ENCODE measurements around the gene ZNF736. TPM values are rescaled to one million over a fixed set of nuclear protein-coding genes. Genes with fewer than 3 reads are reported as not detected.

ZNF736 gene
- total and polyA plus RNA-seq, 2 donors from 2014 or later: 3.9 to 24.5 TPM

GRCh38 chr7:64371116-64371515, 57.4 kb downstream of the ZNF736 start:
- Histone ChIP-seq H3K36me3 (ENCODE audit: control insufficient read depth in 2 of 3, insufficient read depth in 3 of 3, low read length in 3 of 3) (no peaks in the 10 kb centered on the region), H3K27me3 (ENCODE audit: control insufficient read depth, insufficient read depth, low read length) (no peaks in the 10 kb centered on the region), H3K27ac (ENCODE audit: low read depth in 2 of 2, low read length in 2 of 2) (no peak overlapping the region), H3K4me1 (ENCODE audit: control insufficient read depth in 2 of 3, insufficient read depth in 2 of 3, low read depth in 1 of 3, low read length in 3 of 3) (no peaks in the 10 kb centered on the region), H3K9me3 (ENCODE audit: control insufficient read depth in 2 of 3, insufficient read depth in 1 of 3, low read length in 3 of 3) (peaks cover 0 to 24% (median 2%) of the 10 kb centered on the region in 3 donors), H3K9ac (ENCODE audit: low read length in 3 of 3) (no peak overlapping the region), H3K4me3 (ENCODE audit: low read length in 3 of 3) (no peak overlapping the region)
- FAIRE-seq (no peak), DNase-seq (no peak)
- TF ChIP-seq CTCF (IDR thresholded peaks at IDR 0.05; ENCODE audit: borderline replicate concordance, extremely low read depth, insufficient read depth): no peak
- intact Hi-C loops (cut with DNase I): no loop called here

DNA sequence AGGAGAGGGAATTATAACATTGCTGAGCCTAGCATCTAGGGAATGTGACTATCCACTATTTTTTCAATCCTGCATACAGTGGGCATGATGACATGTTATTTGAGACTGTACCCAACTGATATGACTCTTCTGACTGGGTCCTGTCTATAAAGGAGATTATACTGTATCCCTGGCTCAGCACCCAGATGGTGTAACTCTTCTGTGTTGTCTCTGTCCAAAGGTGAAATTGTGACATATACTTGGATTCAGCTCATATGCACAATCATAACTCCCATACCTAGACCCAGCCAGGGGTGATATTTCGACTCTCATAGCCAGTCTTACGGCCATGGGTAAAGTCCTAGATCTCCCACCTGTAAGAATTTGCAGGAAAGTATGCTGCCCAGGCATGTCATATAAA, 59.3 kb downstream of the ZNF736 start:
- intact Hi-C loops (cut with DNase I): no loop called here
- no peak for FAIRE-seq
- H3K9ac ChIP-seq (ENCODE audit: low read length in 3 of 3): no peak overlapping the region
- no peak for DNase-seq
- H3K36me3 ChIP-seq (ENCODE audit: control insufficient read depth in 2 of 3, insufficient read depth in 3 of 3, low read length in 3 of 3): no peaks in the 10 kb centered on the region
- no peaks in the 10 kb centered on the region for H3K27me3 ChIP-seq (ENCODE audit: control insufficient read depth, insufficient read depth, low read length)
- TF ChIP-seq CTCF (IDR thresholded peaks at IDR 0.05; ENCODE audit: borderline replicate concordance, extremely low read depth, insufficient read depth): no peak
- no peak overlapping the region for H3K27ac ChIP-seq (ENCODE audit: low read depth in 2 of 2, low read length in 2 of 2)
- no peaks in the 10 kb centered on the region for H3K4me1 ChIP-seq (ENCODE audit: control insufficient read depth in 2 of 3, insufficient read depth in 2 of 3, low read depth in 1 of 3, low read length in 3 of 3)
- H3K4me3 ChIP-seq (ENCODE audit: low read length in 3 of 3): no peak overlapping the region
- peaks cover 0 to 31% (median 4%) of the 10 kb centered on the region in 3 donors for H3K9me3 ChIP-seq (ENCODE audit: control insufficient read depth in 2 of 3, insufficient read depth in 1 of 3, low read length in 3 of 3)

- H3K27me3 ChIP-seq (ENCODE audit: control insufficient read depth, insufficient read depth, low read length): no peaks in the 10 kb centered on the region
- peaks cover 0 to 7% (median 0%) of the 10 kb centered on the region in 3 donors for H3K9me3 ChIP-seq (ENCODE audit: control insufficient read depth in 2 of 3, insufficient read depth in 1 of 3, low read length in 3 of 3)
- no peak overlapping the region for H3K9ac ChIP-seq (ENCODE audit: low read length in 3 of 3)
- FAIRE-seq (no peak), DNase-seq (no peak)
- H3K4me3 ChIP-seq (ENCODE audit: low read length in 3 of 3): no peak overlapping the region
- TF ChIP-seq CTCF (IDR thresholded peaks at IDR 0.05; ENCODE audit: borderline replicate concordance, extremely low read depth, insufficient read depth): no peak
- no peak overlapping the region for H3K27ac ChIP-seq (ENCODE audit: low read depth in 2 of 2, low read length in 2 of 2)
- no peaks in the 10 kb centered on the region for H3K36me3 ChIP-seq (ENCODE audit: control insufficient read depth in 2 of 3, insufficient read depth in 3 of 3, low read length in 3 of 3)
- intact Hi-C loops (cut with DNase I): no loop called here
- H3K4me1 ChIP-seq (ENCODE audit: control insufficient read depth in 2 of 3, insufficient read depth in 2 of 3, low read depth in 1 of 3, low read length in 3 of 3): no peaks in the 10 kb centered on the region
These were observed 86.6 kb downstream of the ZNF736 start for GRCh38 chr7:64400401-64400800.

Other genes with a start within 250 kb of the ZNF736 start
- gene ZNF735, start 106.8 kb upstream of the ZNF736 start, total RNA-seq: not detected
- not detected for gene ZNF735, start 106.8 kb upstream of the ZNF736 start, polyA plus RNA-seq (ENCODE audit: insufficient read depth, low read depth, low replicate concordance)
- not detected for gene ZNF679, start 85.5 kb upstream of the ZNF736 start, total RNA-seq
- not detected for gene ZNF679, start 85.5 kb upstream of the ZNF736 start, polyA plus RNA-seq (ENCODE audit: insufficient read depth, low read depth, low replicate concordance)
- gene ZNF680, start 249.1 kb downstream of the ZNF736 start, total RNA-seq: 20.7 TPM
- gene ZNF680, start 249.1 kb downstream of the ZNF736 start, polyA plus RNA-seq (ENCODE audit: insufficient read depth, low read depth, low replicate concordance): 7.3 TPM